Cortex of kidney (tissue), 1 donor: ENCODE data around the gene RMC1.
"Not testable (repeated sequence)": the region's sequence is repeated elsewhere in the genome, so short reads cannot be mapped to it uniquely, and the experiment has no call there.

Experiments used
- DNase-seq: peaks from one replicate; lab custom pipeline; 2025; lab: John Stamatoyannopoulos, UW

RMC1 gene

DNA sequence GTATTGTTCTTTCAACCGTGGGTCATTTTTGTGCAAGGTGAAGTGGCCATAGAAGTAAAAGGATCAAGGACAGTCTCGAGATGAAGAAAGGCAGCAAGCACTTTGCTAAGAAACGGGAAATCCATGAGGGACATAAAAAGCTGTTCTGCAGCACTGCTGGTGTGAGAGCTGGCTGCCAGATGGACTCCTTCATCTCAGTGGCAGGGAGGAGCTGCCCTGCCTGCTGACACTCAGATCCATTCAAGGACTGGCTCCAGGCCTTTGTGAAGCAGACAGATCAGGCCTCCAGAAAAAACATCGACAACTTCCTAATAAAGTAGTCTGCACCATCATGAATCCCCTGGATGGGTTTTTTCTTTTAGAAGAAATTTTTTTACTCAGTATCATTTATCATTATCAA lies 29.5 kb downstream of the RMC1 start:
- no peak for DNase-seq

DNA sequence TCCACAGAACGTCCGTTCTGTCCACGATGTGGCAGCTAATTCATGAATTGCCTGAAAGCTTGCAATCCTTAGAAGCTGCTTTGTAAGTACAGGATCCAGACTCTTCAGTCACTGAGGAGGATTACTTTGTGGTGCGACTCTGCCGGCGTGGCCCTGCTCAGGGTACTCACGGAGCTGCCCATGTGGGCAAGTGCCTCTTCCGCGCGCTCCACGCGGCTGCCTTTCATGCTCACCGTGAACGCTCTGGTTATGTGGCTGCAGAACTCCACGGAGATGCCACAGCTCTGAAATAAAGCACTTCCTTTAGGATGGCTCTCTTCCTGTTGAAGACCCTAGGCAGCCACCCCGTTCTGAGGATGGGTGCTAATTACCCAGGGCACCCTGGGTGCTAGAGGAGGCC lies 31.0 kb downstream of the RMC1 start:
- no peak for DNase-seq

DNA sequence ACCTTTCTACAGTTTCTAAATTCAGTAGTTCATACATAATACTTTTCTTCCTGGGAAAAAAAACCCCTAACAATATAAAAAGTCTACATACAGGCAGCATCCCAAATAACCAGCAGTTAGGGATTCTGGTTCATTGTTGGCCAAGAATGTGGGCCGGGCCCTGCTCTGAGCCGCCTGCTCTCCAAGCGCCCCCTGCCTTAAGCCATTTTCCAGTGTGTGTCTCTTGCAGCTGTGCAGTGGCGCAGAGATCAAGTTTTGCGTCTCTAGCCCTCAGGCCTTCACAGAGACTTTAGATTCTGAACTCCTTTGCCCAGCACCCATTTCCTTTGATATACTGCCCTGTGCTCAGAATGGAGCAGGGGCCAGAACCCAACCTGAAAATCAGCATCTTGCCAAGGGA lies 32.9 kb downstream of the RMC1 start:
- DNase-seq = no peak

DNA sequence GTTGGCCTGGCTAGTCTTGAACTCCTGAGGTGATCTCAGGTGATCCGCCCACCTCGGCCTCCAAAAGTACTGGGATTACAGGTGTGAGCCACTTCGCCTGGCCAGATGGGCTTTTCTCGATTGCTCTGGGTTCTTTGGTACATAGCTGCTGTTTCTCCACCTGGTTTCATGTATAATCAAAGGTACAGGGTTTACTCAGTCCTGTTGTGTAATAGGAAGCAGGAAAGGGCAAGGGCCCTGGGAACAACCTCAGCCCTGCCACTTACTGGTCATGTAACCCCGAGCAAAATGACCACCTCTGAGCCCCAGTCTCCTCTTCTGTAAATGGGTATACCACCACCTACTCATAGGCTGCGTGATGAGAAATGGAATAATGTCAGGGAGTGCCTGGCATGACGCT lies 34.0 kb downstream of the RMC1 start:
- DNase-seq = no peak

DNA sequence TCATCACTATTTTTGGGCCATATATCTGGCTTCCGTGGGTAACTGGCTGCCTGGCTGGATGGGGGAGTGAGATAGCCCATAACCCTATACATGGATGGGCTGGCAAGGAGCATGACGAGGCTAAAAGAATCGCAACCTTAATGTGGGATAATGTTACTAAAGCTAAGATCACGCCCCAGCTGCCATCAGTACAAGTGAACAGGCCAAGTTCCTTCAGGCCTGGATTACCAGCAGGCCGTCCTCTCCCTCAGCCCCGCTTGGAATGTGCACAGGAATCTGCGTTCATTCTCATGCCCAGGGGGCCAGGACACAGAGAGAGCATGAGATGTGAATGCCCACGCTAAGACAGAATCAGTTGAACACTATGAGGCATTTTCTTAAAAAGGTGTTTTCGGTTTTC lies 34.7 kb downstream of the RMC1 start:
- DNase-seq = no peak

DNA sequence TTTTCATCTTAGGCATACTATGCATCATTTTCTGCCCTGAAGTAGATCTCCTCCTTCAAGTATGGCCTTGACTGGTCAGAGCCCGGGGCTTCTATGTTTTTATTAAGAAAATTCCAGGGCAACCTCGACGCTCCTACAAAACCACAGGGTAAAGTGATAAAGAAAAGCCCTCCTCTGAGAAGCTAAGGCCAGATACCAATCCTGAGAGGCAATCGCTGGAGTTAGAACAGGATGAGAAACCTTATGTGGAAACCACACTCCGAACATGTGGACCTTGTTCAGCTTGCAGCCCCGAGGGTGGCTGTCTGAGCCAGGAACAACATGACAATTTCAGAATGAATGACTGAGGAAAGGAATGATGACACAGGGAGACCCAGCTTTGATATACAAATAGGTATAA lies 35.6 kb downstream of the RMC1 start:
- no peak for DNase-seq

GRCh38 chr18:23539296-23539695 lies 36.0 kb downstream of the RMC1 start:
- DNase-seq = no peak

DNA sequence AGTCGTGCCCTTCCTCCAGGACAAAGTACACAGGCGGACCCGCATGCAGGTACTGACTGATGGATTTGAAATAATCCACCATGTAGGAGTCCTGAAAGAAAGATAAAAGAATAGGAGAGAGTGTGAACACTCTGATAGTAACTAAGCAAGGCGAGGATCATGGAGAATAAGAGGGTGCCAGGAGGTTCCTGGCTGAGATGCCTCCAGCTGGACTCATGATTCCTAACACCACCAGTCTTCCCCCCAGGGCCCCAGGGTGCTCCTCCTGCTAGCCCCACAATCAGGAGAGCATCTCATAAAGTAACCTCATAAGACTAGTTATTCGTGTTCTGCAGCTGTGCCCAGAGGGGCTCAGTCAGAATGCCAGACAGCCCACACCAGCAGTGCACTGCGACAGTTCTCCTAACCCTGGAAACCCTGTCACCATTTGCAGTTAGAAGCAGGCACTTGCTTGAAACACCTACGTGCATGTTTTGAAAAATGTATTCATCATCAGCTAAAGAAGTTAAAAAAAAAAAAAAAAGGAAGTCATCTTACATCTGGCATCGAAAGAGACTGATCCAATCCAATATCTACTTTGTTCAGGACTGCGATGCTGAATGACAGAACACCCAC lies 36.7 kb downstream of the RMC1 start:
- DNase-seq = no peak

GRCh38 chr18:23540867-23541266 lies 37.6 kb downstream of the RMC1 start:
- no peak for DNase-seq

- DNase-seq = no peak
These were observed 38.2 kb downstream of the RMC1 start for GRCh38 chr18:23541349-23542093.

DNA sequence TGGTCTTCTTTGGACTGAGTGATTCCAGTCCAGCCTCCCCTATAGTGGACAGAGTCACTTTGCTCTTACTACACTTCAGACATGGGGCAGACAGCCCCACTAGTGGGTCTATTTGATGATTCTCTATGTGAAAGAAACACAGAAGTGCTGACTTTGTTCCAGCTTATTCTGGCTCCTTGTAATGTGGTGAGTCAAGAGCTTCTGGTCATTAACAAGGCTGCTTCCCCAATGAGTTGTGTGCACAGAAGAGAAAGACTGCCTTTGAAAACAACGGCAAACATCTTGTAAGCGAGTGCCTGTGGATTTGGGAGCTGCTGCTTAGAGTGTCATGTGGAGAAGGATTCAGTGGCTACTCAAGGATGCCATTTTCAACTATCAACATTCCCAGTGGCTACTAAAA lies 39.1 kb downstream of the RMC1 start:
- DNase-seq = no peak

DNA sequence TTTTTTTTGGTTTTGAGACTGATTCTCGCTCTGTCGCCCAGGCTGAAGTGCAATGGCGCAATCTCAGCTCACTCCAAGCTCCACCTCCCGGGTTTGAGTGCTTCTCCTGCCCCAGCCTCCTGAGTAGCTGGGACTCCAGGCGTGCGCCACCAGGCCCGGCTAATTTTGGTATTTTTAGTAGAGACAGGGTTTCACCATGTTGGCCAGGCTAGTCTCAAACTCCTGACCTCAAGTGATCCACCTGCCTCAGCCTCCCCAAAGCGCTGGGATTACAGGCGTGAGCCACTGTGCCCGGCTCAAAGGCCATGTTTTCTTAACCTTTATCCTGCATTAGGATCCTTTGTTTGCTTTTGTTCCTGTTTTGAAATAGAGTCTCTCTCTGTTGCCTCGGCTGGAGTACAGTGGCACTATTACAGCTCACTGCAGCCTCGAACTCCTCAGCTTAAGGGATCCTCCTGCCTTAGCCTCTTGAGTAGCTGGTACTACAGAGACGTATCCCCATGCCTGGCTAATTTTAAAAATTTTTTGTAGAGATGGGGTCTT lies 42.0 kb downstream of the RMC1 start:
- DNase-seq = no peak

- DNase-seq = no peak
These were observed 44.0 kb downstream of the RMC1 start for GRCh38 chr18:23547306-23547705.

GRCh38 chr18:23547846-23548245 lies 44.5 kb downstream of the RMC1 start:
- no peak for DNase-seq

DNA sequence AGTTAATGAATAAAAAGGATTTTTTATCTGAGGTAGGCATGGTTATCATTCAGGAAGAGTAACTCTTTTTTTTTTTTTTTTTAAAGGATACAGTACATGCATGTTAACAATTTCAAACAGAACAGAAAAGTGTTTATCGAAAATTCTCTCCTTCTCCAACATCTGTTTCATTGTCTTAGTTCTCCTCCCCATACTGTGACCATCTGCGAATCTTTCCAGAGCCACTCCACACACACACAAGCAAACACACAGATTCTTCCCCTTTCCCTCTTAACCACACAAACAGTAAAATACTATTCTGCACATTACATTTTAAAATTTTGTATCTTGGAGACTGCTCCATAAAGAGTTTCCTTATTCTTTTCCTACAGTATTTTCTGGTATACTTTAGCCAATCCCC lies 45.0 kb downstream of the RMC1 start:
- DNase-seq = no peak

GRCh38 chr18:23548719-23549118 lies 45.4 kb downstream of the RMC1 start:
- no peak for DNase-seq

- DNase-seq = no peak
These were observed 47.6 kb downstream of the RMC1 start for GRCh38 chr18:23550898-23551297.

DNA sequence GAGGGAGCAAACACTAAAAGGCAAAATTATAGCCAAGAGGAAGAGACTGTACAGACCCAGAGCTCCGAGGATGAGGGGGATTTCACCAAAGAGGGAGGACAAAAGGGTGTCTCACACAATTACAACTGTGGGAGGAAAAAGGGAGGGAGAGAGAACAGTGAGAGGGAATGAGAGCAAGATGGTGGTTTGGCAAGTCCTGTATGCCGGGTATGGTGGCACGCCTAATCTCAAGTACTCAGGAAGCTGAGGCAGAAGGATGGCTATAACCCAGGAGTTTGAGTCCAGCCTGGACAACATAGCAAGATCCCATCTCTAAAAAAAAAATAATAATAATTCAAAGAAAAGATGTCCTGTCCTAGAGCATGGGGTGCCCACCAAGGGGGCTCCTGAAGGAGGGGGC lies 48.7 kb downstream of the RMC1 start:
- no peak for DNase-seq

GRCh38 chr18:23552505-23552904 lies 49.2 kb downstream of the RMC1 start:
- DNase-seq = no peak

DNA sequence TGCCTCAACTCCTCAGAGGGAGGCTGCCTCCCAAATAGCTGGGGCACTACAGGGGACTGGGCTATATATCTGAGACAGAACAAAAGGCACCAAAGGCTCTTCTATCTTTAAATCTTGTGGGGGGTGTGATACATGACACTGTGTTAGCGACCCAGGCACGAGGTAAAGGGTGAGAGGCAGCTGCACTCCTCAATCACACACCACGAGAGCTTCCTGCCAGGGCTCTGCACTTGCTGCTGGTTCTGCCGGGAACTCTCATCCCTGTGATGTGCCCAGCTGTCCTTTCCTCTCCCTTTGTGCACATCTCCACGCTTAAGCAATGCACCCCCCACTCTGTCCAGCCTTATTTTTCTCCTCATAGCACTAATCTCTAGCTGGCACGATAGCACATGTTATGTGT lies 50.6 kb downstream of the RMC1 start:
- no peak for DNase-seq

- DNase-seq = no peak
These were observed 53.0 kb downstream of the RMC1 start for GRCh38 chr18:23556145-23556780.

DNA sequence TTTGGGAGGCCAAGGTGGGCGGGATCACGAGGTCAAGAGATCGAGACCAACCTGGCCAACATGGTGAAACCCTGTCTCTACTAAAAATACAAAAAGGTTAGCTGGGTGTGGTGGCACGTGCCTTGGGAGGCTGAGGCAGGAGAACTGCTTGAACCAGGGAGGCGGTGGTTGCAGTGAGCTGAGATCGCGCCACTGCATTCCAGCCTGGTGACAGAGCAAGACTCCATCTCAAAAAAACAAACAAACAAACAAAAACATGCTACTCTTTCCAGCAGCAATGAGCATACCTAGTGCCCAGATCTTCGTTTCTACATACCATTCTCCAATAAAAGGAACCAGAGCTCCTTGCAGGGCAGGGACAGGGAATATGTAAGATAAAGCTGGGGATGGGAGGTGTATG lies 54.2 kb downstream of the RMC1 start:
- DNase-seq = not testable (repeated sequence)

GRCh38 chr18:23560186-23560585 lies 56.9 kb downstream of the RMC1 start:
- DNase-seq = no peak
